ENCODE data around the gene BACE2.

Gene BACE2

DNA sequence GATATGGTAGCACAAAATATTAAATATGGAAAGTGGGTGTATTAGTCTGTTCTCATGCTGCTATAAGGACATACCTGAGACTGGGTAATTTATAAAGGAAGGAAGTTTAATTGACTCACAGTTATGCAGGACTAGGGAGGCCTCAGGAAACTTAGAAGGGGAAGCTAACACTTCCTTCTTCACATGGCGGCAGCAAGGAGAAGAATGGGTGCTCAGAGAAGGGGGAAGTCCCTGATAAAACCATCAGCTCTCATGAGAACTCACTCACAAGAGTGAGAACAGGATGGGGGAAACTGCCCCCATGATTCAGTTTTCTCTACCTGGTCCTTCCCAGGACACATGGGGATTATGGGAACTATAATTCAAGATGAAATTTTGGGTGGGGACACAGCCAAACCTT, 15.8 kb upstream of the BACE2 start:
- TF ChIP-seq, protein P1, sequence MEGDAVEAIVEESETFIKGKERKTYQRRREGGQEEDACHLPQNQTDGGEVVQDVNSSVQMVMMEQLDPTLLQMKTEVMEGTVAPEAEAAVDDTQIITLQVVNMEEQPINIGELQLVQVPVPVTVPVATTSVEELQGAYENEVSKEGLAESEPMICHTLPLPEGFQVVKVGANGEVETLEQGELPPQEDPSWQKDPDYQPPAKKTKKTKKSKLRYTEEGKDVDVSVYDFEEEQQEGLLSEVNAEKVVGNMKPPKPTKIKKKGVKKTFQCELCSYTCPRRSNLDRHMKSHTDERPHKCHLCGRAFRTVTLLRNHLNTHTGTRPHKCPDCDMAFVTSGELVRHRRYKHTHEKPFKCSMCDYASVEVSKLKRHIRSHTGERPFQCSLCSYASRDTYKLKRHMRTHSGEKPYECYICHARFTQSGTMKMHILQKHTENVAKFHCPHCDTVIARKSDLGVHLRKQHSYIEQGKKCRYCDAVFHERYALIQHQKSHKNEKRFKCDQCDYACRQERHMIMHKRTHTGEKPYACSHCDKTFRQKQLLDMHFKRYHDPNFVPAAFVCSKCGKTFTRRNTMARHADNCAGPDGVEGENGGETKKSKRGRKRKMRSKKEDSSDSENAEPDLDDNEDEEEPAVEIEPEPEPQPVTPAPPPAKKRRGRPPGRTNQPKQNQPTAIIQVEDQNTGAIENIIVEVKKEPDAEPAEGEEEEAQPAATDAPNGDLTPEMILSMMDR (IDR thresholded peaks at IDR 0.05; ENCODE audit: unreplicated experiment in 3 of 3), result no peak
- Mint-ChIP-seq H3K4me3 (no peak overlapping the region), H3K27ac (no peak overlapping the region), H3K27me3 (ENCODE audit: low read depth) (peaks cover 12% of the 10 kb centered on the region), H3K4me1 (no peaks in the 10 kb centered on the region), H3K9me3 (no peaks in the 10 kb centered on the region), H3K36me3 (ENCODE audit: low read depth) (no peaks in the 10 kb centered on the region)

DNA sequence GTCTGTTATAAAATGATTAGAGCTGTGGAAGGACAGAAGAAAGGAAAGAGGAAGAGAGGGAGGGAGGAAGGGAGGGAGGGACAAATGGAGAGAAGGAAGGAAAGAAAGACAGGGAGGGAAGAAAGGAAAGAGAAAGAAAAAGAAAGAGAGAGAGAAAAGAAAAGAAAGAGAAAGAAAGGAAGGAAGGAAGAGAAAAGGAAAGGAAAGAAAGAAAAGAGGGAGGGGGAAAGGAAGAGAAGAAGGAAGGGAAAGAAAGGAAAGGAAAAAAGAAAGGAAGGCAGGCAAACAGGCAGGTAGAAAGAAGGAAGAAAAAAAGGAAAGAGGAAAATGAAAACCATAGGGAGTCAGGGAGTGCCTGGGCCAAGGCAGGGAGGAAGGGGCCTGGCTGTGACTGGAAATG, 14.5 kb upstream of the BACE2 start:
- TF ChIP-seq, protein P1 (IDR thresholded peaks at IDR 0.05; ENCODE audit: unreplicated experiment in 3 of 3), result no peak
- peaks cover 12% of the 10 kb centered on the region for H3K27me3 Mint-ChIP-seq (ENCODE audit: low read depth)
- H3K4me1 Mint-ChIP-seq, result no peaks in the 10 kb centered on the region
- no peak overlapping the region for H3K27ac Mint-ChIP-seq
- no peaks in the 10 kb centered on the region for H3K36me3 Mint-ChIP-seq (ENCODE audit: low read depth)
- peaks cover 3% of the 10 kb centered on the region for H3K9me3 Mint-ChIP-seq
- no peak overlapping the region for H3K4me3 Mint-ChIP-seq

DNA sequence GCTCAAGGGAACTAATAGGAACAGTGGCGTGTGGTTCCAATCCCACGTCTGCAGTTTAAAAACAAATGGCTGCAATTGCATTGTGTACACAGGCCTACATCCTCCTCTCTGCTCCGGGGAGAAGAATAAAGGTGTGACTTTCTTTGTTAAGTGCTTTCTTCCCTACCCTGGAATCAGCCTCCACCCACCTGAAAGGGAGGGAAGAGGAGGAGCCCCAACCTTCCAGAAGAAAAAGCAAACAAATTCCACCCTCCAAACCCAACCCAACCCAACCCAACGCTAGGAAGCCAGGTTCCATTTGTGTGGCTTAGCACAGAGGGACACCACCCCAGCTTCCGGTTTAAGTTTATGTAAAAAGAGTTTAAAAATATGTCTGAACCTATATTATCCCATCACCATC, 11.8 kb upstream of the BACE2 start:
- TF ChIP-seq, protein P1 (IDR thresholded peaks at IDR 0.05; ENCODE audit: unreplicated experiment in 3 of 3), result no peak
- H3K27ac Mint-ChIP-seq, result no peak overlapping the region
- peaks cover 13% of the 10 kb centered on the region for H3K9me3 Mint-ChIP-seq

DNA sequence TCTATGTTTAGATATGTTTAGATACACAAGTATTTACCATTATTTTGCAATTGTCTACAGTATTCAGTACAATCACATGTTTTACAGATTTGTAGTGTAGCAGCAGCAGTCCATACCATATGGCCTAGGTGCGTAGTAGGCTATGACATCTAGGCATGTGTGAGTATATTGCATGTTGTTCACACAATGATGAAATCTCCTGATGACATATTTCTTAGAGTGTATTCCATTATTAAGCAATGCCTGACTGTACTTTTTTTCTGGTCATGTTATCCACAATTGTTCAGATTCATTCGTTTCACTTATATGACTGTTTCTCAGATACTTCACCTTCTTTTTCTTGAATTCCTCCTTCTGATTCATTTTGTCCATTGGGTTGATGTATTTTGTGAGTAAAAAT, 9.9 kb upstream of the BACE2 start:
- no peak overlapping the region for H3K4me3 Mint-ChIP-seq
- peaks cover 20% of the 10 kb centered on the region for H3K27me3 Mint-ChIP-seq (ENCODE audit: low read depth)
- no peaks in the 10 kb centered on the region for H3K36me3 Mint-ChIP-seq (ENCODE audit: low read depth)
- H3K9me3 Mint-ChIP-seq, result peaks cover 13% of the 10 kb centered on the region
- H3K4me1 Mint-ChIP-seq, result no peaks in the 10 kb centered on the region
- H3K27ac Mint-ChIP-seq, result no peak overlapping the region
- TF ChIP-seq, protein P1 (IDR thresholded peaks at IDR 0.05; ENCODE audit: unreplicated experiment in 3 of 3), result no peak

More for the DNA sequence above, 11.8 kb upstream of the BACE2 start:
- peaks cover 14% of the 10 kb centered on the region for H3K27me3 Mint-ChIP-seq (ENCODE audit: low read depth)
- H3K36me3 Mint-ChIP-seq (ENCODE audit: low read depth), result no peaks in the 10 kb centered on the region
- no peaks in the 10 kb centered on the region for H3K4me1 Mint-ChIP-seq
- H3K4me3 Mint-ChIP-seq, result no peak overlapping the region

DNA sequence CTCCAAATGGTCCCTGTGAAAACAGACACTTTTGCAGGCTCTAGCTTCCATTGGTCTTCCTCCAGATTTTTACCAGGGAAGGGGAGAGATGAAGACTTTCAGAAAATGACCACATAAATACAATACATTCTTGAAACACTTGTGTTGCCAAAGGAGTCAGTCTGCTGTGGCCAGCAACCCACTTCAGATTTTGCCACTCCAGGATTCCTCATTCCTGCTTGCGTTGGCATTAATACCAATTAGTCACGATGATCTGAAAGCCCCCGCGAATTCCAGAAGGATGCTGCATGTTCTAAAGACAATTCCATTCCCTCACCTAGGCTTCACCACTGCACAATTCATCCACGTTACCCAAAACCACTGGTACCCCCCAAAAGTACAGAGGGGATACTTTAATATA, 7.9 kb upstream of the BACE2 start:
- Mint-ChIP-seq H3K36me3 (ENCODE audit: low read depth) (no peaks in the 10 kb centered on the region), H3K27ac (no peak overlapping the region), H3K9me3 (peaks cover 13% of the 10 kb centered on the region), H3K4me1 (no peaks in the 10 kb centered on the region), H3K27me3 (ENCODE audit: low read depth) (peaks cover 22% of the 10 kb centered on the region), H3K4me3 (no peak overlapping the region)
- TF ChIP-seq, protein P1 (IDR thresholded peaks at IDR 0.05; ENCODE audit: unreplicated experiment in 3 of 3), result no peak

DNA sequence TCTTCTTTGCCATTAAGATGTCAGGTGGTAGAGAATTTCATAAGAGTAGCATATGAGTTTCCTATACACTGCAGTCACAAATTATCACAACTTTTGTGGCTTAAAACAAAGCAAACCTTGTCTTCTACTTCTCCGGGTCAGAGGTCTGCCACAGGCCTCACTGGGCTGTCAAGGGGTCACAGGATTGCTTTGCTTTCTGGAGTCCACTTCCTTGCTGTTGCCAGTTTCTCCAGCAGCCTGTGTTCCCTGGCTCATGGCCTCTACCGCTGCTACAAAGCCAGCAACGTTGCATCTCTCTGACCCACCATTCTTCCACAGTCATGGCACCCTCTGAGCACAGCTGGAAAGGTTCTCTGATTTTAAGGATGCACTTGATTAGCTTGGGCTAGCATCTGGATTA, 6.5 kb upstream of the BACE2 start:
- Mint-ChIP-seq H3K9me3 (peaks cover 13% of the 10 kb centered on the region), H3K4me3 (no peak overlapping the region), H3K27me3 (ENCODE audit: low read depth) (peaks cover 22% of the 10 kb centered on the region), H3K36me3 (ENCODE audit: low read depth) (no peaks in the 10 kb centered on the region), H3K27ac (no peak overlapping the region), H3K4me1 (peaks cover 3% of the 10 kb centered on the region)
- TF ChIP-seq, protein P1 (IDR thresholded peaks at IDR 0.05; ENCODE audit: unreplicated experiment in 3 of 3), result no peak
